Stromal cell of bone marrow (primary cell): ENCODE measurements around the gene TMF1.
A peak's percentile ranks its signal among the peaks of the same experiment; 100 is the strongest.

Experiments used
- DNase-seq: peaks from one replicate; pipeline ENCODE4 v3.0.0-alpha.2; 2012; ENCODE audit warnings: low read depth

Gene TMF1

DNA sequence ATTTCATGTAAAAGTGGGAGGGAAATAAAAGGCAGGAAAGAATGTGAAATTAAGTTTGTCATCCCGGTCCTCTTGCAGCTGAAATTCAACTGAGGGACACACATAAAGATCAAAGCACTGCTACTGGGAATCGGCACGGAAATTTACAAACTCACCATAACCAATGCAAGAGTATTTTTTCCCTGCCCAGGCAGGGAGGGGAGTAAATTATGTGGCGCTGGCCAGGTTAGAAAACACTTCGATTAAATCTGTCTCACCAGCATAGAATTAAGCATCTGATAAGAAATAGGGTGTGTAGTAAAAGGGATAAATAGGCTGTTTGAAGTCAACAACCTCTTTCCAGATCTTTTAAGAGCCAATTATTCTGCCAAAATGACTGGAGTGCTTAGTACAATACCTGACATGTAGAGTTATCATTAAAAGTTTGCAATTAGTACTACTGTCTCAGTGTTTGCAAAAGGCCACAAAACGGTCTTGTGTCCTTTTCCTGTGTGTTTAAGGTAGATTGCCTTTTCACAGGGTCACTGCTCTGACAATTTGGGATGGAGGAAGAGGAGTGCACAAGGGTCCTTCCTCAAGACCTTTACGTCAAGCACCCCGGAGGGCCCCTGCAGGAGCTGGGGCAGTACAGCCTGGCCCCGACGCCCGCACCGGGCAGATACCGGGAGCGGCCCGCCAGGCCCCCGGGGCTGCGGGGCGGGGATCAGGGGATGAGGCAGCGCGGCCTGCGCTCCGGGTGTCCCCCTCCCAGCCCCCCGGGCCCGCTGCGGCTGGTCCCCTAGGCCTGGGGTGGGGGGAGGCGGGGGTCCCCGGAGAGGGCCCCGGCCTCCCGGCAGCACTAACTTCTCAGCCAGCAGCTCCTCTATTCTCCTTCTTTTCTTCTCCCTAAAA is 27.4 kb upstream of the TMF1 start:
- no peak for DNase-seq

DNA sequence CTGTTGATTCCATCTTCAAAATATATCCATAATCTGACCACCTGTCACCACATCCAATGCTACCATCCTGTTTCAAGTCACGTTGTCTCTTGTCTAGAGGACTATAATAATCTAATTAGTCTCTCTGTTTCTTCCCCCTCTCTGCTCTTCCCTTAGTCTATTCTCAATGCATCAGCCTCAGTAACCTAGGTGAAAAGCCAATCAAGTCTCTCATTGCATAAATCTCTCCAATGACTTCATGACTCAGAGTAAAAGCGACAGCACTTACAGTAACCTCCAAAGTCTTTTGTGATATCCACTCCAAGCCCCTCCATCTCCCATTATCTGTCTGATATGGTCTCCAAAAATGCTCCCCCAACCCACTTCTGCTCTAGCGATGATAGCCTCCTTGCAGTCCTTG is 20.8 kb upstream of the TMF1 start:
- DNase-seq = no peak

DNA sequence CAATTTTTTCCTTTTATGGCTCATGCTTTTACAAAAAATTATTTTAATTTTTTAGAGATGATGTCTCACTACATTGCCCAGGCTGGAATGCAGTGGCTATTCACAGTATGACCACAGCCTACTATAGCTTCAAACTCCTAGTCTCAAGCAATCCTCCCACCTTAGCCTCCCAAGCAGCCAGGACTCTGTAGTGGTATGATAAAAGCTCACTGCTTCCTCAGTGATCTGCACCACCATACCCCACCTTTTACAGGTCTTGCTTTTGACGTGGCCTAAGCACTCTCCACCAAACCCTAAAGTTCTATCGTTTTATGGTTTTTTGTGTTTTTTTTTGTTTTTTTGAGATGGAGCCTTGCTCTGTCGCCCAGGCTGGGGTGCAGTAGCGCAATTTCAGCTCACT is 14.0 kb upstream of the TMF1 start:
- no peak for DNase-seq

DNA sequence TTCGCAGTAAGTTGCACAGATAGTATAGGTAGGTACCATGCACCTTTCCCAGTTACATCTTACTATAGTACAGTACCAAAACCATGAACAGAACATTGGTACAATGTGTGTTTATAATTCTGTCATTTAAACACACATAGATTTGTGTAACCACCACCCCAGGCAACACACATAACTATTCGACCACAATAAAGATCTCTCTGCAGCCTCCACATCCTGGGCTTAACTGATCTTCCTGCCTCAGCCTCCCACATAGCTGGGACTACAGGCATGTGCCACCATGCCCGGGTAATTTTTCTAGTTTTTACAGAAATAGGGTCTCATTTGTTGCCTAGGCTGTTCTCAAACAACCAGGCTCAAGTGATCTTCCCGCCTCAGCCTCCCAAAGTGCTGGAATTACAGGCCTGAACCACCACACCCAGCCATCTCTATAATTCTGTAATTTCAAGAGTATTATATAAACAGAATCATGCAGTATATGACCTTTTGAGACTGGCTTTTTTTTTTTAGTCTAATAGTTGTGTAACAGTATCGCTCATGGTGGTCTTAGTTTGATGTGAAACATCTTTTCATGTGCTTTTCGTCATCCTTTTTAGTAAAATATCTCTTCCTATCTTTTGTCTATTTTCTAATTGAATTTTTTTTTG is 13.3 kb upstream of the TMF1 start:
- no peak for DNase-seq

DNA sequence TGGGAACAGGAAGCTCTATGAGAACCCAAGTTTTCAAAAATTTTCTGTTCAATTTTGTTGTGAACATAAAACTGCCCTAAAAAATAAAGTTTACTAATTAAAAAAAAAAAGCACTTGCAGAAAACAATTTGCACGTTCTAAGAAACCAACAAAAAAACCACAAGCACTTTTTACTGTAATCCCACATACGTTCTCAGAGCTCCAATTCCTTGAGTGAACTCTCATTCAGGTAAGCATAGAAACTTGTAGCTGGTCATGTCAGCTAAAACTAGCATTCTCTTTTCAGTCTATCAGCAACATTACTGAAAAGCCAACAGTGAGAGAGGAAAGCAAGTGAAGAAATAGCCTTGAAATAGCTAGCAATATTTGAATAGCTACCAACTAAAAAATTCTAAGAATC is 11.5 kb upstream of the TMF1 start:
- DNase-seq = no peak

DNA sequence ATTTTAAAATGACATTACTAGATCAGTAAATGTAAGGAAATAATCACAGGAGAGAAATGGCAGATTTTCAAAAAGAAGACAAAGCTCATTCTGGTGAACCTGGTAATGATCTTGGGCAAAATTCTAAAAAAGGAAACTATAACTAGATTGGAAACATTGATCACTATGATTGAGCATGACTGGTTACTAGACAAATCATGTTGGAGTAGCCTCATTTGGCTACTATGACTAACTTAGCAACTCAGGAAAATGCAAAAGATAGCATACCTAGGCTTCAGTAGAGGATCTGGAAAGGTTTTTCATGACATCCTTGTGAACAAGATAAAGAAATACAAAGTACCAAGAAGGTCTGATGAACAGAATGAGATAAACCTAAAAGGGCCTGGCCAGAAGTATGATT is 7.6 kb upstream of the TMF1 start:
- no peak for DNase-seq

DNA sequence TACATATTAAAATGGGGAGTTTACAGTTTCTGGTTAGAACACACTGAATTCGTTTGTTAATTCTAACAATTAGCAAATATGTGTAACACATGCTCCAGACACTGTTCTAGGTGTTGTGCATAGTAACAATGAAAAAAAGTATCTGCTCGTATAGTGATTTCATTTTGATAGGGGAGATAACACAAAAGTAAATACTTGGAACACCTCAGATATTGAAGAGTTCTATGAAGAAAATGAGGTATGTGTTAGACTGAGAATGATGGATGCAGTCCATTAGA is 6.8 kb upstream of the TMF1 start:
- DNase-seq = no peak

DNA sequence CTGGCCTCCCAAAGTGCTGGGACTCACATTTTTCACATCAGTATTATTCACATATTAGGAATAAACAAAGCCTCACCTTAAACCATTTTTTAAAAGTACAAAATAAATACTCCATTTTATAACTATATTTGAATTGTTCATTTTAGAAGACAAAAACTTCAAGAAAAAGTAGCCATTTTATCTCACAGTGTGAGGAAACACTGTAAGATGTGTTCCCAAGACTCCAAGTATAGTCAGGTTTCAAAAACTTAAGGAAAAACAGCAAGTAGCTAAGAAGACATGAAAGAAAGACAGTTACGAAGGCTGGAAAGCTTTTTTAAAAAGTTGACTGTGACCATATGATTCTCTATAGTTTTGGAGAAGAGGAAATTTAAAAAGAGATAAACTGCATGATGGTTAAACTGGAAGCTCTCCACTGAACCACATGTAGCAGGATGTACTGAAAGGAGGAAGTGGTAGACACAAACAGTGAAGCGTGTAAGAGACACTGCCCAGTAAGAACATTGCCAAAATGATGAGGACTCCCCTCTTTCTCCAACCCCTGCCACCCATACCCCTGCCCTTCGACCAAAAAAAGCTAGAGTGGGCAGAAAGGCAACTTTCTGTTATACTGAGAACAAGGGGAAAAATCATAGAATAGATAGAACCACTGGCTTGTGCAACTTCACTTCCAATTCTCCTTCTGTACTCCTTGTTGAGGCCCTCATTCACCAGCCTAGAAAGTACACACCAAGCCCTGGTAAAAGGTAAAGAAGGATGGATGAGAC is 6.2 kb upstream of the TMF1 start:
- no peak for DNase-seq

DNA sequence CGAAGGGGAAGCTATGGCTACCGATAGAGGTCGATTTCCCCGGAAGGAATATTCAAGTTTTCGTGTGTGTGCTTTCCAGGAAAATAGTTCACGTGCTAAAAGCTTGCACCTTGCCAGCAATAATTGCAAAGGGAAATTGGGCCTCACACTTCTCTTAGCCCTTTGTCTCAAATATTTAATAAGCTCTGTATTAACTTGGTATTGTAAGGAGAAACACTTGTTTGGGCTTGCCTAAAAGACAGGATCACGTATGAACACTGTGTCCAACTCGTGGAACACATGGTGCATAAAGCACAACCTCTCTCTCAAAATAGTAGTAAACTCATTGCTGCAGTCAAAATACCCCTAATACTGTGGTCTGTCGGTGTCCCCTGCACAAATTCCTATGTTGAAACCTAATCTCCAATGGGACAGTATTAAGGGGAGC is 352 bp upstream of the TMF1 start:
- no peak for DNase-seq

DNA sequence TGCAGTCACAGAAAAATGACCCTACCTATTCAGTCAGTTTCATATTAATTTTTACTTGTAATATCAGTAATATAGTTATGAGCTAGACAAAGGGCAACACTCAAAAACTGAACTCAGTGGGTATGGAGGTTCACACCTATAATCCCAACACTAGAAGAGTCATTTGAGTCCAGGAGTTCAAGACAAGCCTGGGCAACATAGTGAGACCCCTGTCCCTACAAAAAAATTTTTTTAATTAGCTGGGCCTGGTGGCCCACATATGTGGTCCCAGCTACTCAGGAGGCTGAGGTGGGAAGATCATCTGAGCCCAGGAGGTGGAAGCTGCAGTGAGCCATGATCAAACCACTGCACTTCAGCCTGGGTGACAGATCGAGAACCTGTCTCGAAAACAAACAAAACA is 3.1 kb downstream of the TMF1 start:
- DNase-seq = no peak

DNA sequence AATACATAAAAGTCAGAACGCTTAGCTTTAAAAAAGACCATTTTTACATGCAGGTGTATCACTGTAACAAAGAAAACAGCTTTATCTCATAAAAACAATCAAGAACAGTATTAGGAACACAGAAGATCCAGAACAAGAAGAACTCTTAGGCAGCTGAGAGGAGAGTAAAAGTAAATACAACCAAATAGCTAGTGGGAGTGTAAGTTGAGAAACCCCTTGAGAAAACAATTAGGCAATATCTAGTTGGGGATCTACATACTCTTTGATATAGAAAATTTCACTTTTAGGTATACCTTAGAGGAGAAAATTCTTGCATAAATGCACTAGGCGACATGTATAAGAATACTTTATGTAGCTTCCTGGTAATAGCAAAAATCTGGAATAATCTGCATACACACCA is 7.5 kb downstream of the TMF1 start:
- DNase-seq = no peak

DNA sequence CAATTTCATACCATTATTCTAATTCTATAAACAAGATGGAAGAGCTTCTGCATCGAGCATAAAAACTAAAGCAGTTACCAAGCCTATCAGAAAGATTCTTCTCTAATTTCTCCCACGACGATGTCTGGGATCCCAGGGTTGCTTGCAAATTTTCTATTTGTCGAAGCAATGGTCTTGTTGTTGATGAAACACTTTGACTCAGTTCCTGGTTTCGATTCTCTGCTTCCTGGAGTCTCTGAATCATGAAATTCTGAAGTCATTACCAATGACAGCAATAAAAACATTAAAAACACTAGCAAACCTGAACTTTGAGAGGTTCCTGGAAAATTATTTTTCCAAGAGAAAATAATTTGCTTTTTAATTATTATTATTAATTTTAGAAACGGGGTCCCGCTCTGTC is 18.7 kb downstream of the TMF1 start:
- DNase-seq = no peak

DNA sequence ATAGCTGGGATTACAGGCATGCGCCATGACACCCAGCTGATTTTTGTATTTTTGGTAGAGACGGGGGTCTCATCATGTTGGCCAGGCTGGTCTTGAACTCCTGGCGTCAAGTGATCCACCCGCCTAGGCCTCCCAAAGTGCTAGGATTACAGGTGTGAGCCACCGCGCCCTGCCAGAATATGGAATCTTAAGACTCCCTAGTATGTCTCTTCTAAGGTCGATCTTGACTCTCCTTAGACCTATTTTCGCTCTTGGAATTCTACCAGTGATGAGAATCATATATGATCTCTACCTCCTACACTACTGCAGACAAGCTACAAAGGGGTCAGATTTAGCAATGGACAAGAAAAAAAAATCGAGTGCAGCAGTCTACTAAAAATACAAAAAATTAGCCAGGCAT is 19.4 kb downstream of the TMF1 start:
- DNase-seq = no peak

DNA sequence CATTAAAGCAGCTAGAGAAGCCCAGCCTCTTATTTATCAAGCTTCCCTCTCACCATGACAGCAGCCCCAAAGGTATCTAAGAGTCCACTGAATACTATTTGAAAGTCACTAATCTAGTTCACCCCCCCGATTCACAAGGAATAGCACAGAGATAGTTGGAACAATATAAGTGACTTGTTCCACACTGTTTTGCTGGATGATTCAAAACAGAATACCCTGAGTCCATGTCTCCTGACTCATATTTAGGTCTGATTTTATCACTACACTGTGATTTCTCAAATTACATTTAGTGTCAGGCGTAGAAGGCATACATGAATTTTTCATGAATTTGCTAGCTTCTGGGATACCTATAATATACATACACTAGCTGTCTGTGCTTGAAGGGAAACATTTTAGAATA is 20.0 kb downstream of the TMF1 start:
- DNase-seq = no peak

DNA sequence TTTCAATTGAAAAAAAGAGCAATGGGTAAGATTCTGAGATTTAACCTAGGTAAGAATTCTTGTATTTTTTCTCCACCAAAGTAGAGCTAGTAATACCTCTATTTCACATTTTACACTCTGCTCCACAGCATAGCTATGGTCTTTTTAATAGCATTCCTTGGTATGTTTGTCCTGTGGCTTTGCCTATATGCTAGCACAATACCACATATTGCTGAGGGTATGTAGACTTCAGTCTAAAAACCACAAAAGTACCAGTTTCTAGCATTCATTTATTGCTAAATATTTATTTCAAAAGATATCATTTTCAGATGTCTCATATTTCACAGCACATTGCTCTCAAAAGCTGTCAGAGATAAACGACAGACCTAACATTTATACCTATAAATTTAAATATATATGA is 20.5 kb downstream of the TMF1 start:
- DNase-seq = no peak

DNA sequence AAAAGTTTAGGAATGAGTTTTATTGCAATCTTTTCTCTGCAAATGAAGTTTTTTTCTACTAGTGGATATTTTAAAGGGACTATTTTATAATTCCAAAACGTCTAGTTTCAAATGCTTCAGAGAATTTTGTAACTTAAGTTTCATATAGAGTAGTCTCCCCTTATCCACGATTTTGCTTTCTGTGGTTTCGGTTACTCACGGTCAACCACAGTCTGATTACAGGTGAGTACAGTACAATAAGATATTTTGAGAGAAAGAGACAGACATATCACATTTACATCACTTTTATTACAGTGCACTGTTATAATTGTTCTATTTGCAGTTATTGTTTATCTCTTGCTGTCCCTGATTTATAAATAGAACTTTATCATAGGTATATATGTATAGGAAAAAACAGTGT is 31.3 kb downstream of the TMF1 start:
- DNase-seq = no peak

DNA sequence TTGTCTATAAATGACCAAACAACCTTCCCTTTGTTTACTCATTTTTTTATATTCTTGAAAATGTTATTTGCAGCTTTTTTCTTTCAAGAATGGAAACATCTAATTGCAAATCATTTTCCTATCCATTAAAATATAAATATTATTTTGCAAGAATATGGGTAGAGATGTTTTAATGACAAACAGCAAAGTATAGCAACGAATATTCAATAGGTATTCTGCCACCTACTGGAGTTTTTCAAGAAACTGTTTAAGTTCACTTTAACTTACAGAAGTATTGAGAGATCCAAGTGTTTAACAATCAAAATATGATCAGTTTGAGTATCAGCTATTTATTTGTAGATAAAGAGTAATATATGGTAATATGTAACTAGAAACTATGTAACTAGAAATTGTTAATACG is 31.7 kb downstream of the TMF1 start:
- DNase-seq = no peak

DNA sequence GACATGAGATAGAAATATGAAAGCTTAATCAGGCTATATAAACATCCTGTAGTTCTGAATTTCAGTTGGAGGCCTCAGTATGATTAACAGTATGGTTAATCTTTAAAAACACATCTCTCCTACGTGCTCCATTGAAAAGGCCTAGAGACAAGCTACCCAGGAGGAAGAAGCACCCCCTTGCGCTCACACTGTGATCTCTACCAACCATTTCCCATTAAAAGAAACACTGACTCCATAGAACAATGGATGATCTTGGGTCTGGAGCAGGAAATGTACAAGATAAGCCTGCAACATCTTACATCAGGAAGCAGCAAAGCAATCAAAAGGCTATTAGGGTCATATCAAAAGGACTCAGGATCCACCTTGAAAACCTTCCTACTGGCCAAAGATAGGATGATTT is 35.2 kb downstream of the TMF1 start:
- DNase-seq = no peak

DNA sequence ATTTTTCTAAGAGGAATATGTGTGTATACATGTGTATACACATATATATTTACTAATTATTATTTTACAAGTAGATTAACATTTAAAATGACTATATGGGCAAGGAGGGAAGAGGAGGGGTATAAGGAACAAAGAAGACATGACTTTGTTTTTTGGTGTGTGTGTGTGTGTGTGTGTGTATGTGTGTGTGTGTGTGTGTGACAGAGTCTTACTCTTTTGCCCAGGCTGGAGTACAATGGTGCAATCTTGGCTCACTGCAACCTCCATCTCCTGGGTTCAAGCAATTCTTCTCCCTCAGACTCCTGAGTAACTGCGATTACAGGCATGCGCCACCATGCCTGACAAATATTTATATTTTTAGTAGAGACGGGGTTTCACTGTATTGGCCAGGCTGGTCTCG is 36.0 kb downstream of the TMF1 start:
- DNase-seq = no peak

DNA sequence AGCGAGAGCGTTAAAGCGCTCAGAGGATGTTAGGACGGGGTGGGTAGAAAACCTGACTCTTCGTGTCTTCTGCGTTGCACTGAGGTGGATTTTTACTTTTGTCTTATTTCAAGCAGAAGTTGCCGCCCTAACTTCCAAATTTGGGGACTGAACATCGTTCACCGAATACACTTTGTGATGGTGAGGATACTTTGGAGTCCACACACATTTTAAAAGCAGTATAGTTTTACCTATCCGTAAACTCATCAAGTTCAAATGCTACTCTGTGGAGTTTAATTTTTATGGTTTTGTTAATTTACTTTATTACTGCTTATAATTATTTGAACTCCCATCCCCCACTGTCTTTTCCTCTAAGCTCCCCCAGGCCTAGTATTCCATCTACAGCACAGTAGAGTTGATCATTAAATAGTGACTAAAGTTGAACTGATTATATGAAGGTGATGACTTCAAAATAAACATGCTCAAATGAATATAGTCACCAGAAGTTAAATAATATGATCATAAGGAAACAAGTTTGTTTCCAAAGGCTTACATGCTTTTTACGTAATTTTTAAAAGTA is 38.0 kb downstream of the TMF1 start:
- no peak for DNase-seq

DNA sequence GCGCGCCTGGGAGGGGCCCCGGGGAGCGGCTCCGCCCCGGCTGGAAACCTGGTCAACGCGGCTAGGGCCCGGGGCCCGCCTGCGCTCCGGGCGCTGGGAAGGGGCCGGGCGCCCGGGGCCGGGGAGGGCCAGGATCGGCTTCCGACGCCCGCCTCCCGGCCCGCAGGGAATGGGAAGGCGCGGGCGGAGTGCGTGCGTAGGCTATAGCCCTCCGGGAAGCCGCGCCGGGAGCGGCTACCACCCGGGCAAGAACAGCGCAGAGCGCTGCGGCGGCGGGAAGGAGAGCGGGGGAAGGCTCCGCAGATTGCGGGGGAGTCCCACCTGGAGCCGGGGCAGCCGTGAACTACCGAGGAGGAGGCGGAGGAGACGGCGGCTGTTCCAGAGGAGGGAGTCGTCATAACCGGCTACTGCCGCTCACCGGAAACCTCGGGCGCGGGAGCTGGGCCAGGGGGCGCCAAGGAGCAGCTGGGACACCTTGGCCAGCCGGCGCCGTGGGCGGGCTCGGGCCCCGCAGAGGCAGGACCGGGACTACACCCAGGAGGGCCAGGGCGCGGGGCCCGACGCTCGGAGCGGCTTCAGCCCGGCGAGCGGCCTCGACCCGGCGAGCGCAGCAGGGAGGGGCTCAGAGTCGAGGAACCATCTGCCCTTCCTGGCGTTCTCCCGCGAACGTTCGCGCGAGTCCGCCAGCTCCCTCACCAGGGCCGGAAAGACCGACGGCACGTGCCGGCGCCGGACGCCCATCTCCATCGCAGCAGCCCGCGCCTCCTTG is 38.7 kb downstream of the TMF1 start, which contains the start of gene EOGT:
Gene EOGT (minus strand): TSS at position 432 of the 769 bp plus-strand sequence. CDS start 3,838 bp downstream, outside the sequence.
- DNase-seq = peak; percentile 63

DNA sequence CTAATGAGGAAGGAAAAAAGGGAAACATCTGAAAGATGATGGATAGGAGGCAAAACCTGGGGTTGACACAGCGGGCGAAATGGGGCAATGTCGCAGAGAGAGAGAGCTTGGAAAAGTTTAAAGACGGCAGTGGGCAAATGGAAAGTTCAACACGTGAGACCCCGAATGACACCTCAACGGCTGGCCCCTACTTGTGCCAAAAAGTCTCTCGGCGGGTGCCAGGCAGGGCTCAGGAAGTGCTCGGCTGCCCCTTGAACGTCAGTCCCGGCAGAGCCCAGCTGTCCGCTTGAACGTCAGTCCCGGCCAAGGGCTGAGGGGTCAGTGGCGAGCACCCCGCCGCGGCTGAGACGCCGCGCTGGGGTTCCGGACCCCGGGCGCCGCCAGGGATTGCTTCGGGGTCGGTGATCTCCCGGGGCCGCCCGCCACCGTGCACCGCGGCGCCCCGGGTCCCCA is 39.3 kb downstream of the TMF1 start:
- no peak for DNase-seq
